ENCODE data around the gene ZNF701.
A peak's percentile ranks its signal among the peaks of the same experiment; 100 is the strongest.
"Not testable (repeated sequence)": the region's sequence is repeated elsewhere in the genome, so short reads cannot be mapped to it uniquely, and the experiment has no call there.

ZNF701 gene

DNA sequence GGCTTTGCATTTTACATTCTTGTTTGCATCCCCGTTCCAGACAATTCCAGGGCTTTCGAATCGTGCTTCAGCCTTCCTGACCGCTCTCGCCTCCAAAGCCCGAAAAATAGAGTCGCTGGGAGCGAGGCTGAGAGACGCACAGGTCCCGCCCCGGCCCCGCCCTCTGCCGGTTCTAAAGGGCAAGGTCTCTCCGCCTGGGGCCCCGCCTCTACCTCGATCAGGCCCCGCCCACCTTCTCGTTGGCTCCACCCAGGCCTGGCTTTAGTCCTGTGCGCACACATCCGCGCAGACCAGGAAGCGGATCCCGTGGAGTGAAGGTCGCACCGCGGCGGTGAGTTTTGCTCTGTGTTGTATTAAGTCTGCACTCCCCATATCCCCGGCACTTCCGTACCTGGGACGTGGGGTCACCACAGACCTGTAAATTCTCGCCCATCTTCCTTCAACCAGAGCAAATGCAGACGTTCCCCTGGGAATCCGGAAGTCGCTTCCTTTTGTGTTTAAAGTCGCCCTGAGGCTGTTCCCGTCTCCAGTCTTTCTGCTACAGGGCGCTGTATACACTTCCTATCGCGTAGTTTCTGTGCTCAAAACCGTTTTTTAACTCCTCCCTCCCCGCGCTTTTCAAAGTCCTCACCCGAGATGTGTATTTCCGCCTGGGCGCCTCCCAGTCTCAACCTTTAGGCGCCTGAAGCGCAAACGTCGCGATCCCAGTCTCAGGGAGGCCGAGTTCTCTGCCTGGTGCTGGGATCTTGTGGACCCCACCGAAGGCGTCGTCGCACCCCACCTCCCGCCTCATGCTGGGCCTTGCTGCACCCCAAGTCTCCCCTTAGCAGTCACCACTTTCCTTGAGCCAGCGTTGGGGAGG is at the start of gene ZNF701:
ZNF701 (plus strand) TSS at position 288 of the 862 bp plus-strand sequence. CDS start 3,861 bp downstream, outside the sequence.
- peak; percentile 86 to 94 for DNase-seq

DNA sequence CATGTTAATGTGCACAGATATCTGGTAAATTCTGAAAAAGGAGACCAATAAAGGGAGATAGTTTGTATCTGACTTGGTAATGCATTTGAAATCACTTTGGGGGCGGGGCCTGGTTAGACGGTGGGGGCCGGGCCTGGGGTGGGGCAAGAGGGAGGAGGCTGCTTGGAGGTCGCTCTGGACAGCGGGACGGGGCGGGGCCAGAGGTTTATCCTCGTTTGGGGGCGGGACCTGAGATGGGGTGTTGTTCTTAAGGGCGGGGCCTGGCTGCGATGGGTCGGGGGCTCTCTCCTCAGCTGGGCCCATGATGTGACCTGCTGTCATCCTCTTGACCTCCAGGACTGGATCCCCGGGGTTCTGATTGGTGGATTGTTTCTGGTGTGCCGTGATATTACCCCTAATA is 47.5 kb upstream of the ZNF701 start:
- DNase-seq: no peak

- no peak for DNase-seq
These were observed 46.0 kb upstream of the ZNF701 start for GRCh38 chr19:52524086-52524485.

DNA sequence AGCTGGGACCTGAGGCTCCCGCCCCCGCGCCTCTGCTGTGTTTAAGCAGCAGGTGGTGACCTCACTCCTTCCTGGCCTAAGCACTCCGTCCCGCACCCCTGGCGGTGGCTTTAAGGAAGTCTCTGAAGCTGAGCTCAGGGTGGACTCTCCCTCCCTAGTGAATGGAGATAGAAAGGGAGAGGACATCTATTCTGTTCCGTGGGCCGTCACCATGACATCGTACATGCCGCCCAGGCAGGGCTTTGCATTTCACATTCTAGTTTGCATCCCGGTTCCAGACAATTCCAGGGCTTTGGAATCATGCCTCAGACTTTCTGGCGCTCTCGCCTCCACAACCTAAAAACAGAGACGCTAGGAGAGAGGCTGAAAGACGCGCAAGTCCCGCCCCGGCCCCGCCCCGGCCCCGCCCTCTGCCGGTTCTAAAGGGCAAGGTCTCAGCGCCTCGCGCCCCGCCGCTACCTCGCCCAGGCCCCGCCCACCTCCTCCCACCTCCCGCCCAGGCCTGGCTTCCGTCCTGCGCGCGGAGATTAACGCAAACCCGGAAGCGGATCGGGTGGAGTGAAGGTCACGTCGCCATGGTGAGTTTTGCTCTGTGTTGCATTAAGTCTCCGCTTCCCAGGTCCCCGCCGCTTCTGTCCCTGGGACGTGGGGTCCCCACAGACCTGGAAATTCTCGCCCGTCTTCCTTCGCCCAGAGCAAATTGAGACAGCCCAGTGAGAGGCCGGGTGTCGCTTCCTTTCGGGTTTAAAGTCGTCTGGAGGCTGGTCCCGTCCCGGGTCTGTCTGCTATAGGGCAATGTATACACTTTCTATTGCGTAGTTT is 42.7 kb upstream of the ZNF701 start, which contains the start of gene ZNF808:
ZNF808 (plus strand) TSS at position 535 of the 822 bp plus-strand sequence. CDS start 15,617 bp downstream, outside the sequence.
- peak; percentile 91 to 94 for DNase-seq

DNA sequence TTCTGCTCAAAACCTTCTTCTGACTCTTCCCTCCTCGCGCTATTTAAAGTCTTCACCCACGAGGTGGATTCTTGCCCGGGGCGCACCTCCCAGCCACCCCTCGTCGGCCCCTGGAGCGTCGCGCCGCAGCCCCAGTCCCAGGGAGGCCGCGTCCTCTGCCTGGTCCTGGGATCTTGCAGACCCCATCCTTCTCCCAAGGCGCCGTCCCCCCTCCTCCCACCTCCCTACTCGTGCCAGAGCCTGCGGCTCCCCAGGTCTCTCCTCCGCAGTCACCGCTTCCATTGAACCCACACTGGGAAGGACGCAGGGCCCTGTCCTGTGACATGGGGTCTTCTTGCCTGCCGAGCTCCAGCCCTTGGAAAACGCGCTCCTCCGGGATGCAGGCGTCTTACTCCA is 42.1 kb upstream of the ZNF701 start:
- DNase-seq: no peak

DNA sequence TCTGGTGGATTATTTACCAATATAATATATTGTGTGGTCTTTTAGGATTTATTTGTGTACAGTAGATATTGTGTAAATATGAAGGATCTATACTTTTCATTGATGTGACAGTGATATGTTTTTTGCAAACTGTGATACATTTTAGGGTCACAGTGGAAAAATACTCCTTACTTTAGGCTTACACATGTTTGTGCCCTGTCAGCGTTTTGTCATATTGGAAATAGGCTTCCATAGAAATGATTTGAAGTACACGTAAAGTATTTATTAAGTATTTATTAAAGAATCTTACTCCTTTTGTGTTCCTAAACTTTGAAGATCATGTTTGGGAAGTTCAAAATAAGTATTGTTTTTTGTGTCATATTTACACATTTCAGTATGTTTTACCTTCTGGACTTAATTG is 37.6 kb upstream of the ZNF701 start:
- no peak for DNase-seq

GRCh38 chr19:52533901-52534300 is 36.2 kb upstream of the ZNF701 start:
- DNase-seq: no peak

DNA sequence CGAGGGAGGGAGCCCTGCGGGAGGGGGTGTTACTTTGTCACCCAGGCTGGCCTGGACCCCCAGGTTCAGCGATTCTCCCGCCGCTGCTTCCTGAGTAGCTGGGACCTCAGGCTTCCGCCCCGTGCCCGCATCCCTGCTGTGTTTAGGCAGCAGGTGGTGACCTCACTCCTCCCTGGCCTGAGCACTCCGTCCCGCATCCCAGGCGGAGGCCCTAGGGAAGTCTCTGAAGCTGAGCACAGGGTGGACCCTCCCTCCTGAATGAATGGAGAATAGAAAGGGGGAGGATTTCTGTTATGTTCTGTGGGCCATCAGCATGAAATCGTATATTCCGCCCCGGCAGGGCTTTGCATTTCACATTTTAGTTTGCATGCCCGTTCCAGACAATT is 34.7 kb upstream of the ZNF701 start:
- DNase-seq: not testable (repeated sequence)

DNA sequence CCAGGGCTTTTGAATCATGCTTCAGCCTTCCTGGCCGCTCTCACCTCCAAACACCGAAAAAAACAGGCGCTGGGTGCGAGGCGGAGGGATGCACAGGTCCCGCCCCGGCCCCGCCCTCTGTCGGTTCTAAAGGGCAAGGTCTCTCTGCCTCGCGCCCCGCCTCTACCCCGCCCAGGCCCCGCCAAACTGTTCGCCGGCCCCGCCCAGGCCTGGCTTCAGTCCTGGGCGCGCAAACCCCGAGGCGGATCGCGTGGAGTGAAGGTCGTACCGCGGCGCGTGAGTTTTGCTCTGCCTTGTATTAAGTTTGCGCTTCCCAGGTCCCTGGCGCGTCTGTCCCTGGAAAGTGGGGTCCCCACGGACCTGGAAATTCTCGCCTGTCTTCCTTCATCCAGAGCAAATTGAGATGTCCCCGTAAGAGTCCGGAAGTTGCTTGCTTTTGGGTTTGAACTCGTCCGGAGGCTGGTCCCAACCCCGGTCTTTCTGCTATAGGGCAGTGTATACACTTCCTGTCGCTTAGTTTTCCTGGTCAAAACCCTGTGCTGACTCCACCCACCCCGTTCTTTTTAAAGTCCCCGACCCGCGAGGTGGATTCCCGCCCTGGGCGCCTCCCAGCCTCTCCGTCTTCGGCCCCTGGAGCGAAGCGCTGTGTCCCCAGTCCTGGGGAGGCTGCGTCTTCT is 34.2 kb upstream of the ZNF701 start:
- DNase-seq: no peak

GRCh38 chr19:52536448-52536800 is 33.7 kb upstream of the ZNF701 start:
- no peak for DNase-seq

GRCh38 chr19:52538815-52539214 is 31.3 kb upstream of the ZNF701 start:
- DNase-seq: not testable (repeated sequence)

GRCh38 chr19:52541176-52541575 is 28.9 kb upstream of the ZNF701 start:
- not testable (repeated sequence) for DNase-seq

- no peak for DNase-seq
These were observed 28.5 kb upstream of the ZNF701 start for GRCh38 chr19:52541608-52542007.

- not testable (repeated sequence) for DNase-seq
These were observed 27.5 kb upstream of the ZNF701 start for GRCh38 chr19:52542541-52542940.

DNA sequence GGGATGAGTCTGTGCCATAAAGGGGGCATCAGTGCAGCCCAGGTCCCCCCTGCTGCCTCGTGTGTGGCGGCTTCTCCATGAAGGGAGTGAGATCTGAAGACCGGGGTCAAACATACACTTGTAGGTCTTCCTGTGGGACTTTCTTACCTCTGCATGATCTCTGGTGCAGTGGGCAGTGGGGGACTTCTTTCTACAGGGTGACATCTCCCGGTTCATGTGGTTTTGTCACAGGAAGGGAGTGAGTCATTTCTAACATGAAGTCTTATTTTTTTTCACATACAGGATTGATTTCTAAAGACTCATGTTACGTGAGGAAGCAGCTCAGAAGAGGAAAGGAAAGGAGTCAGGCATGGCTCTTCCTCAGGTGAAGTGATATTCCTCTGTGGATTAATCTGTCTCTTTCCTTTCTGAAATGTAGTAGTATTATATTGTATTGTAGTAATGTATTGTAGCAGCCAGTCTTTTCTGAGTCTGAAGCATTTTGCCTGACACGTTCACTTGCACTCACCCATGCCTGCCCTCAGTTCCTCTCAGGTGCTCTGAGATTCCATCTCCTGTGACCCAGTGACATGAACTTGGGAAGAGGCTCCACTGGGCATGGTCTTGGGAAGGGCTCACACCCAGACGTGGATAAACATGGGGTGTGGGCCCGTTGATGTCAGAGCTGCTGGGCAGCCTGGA is 27.0 kb upstream of the ZNF701 start:
- no peak for DNase-seq

- no peak for DNase-seq
These were observed 15.7 kb upstream of the ZNF701 start for GRCh38 chr19:52554216-52554971.

- DNase-seq: no peak
These were observed 12.7 kb upstream of the ZNF701 start for GRCh38 chr19:52557231-52557995.

GRCh38 chr19:52558732-52559445 is 11.2 kb upstream of the ZNF701 start:
- not testable (repeated sequence) for DNase-seq

- DNase-seq: not testable (repeated sequence)
These were observed 8.5 kb upstream of the ZNF701 start for GRCh38 chr19:52561611-52562010.

- no peak for DNase-seq
These were observed 4.0 kb upstream of the ZNF701 start for GRCh38 chr19:52566121-52566520.
